H1 (cell line): ENCODE results near the gene PHF13. TPM values are rescaled to one million over a fixed set of nuclear protein-coding genes. Genes with fewer than 3 reads are reported as not detected.

Experiments
- RFX5 ChIP-seq: IDR thresholded peaks from 2 replicates; pipeline ENCODE4 v1.6.1; 2011; ENCODE audit warnings: low read depth, low read length, improper control_type of control experiment, borderline replicate concordance
- RXRA ChIP-seq: IDR thresholded peaks from 2 replicates; pipeline ENCODE4 v1.6.1; 2011; ENCODE audit warnings: low read depth, mild to moderate bottlenecking, low read length, moderate library complexity; ENCODE audit not compliant: insufficient read depth
- SRF ChIP-seq: IDR thresholded peaks from 2 replicates; pipeline ENCODE4 v1.6.1; 2011; ENCODE audit warnings: mild to moderate bottlenecking, low read depth, low read length, moderate library complexity
- YY1 ChIP-seq: IDR thresholded peaks from 2 replicates; pipeline ENCODE4 v1.6.1; 2011; ENCODE audit warnings: low read depth, mild to moderate bottlenecking, low read length
- polyA plus RNA-seq, 7 experiments: library from polyadenylated mRNA; depleted of rRNA in 3 of 7; stranded (reverse) in 5 of 7; unstranded in 2 of 7; fragments of >200 nt in 5 of 7; fragments of 200-250 nt in 2 of 7; gene quantifications; 1 replicate in 5 of 7; 2 replicates in 1 of 7; 4 replicates in 1 of 7; pipeline versions ENCODE4 v1.2.1 to v1.2.3, GENCODE V29; 2011 to 2013; ENCODE audit warnings: missing spikeins in 2 of 7, mixed read lengths in 2 of 7
- total RNA-seq: library from RNA; stranded (reverse); fragmentation: NEBNext Ultra II Directional; extraction: Animal tissue kit (Norgen Biotek cat#: 25700); gene quantifications from 2 replicates; pipeline ENCODE4 v1.2.1, GENCODE V29; 2021
- TF ChIP-seq, protein P1 (sequence below): IDR thresholded peaks from 2 replicates; pipeline ENCODE4 v1.6.1; 2012; ENCODE audit warnings: inconsistent platforms
- TF ChIP-seq, protein P2 (sequence below), 3 experiments: IDR thresholded peaks; 1 replicate in 2 of 3; 2 replicates in 1 of 3; pipeline versions ENCODE4 v1.5.1 to v1.6.1; 2011; ENCODE audit warnings: low read length in 3 of 3, mild to moderate bottlenecking in 3 of 3, inconsistent platforms in 2 of 3, low read depth in 1 of 3, moderate library complexity in 1 of 3; ENCODE audit not compliant: insufficient read depth in 1 of 3; ENCODE audit errors: control extremely low read depth in 1 of 3

PHF13 gene
- total and polyA plus RNA-seq, 2 of the 8 experiments (the other 6 are each of a cell fraction or from before 2014, with no cell fraction given): 11.7 to 39.6 TPM

- TF ChIP-seq, protein P1, sequence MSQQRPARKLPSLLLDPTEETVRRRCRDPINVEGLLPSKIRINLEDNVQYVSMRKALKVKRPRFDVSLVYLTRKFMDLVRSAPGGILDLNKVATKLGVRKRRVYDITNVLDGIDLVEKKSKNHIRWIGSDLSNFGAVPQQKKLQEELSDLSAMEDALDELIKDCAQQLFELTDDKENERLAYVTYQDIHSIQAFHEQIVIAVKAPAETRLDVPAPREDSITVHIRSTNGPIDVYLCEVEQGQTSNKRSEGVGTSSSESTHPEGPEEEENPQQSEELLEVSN: no peak
- TF ChIP-seq RFX5 (no peak), RXRA (no peak), YY1 (no peak), SRF (no peak)
- TF ChIP-seq, protein P2, sequence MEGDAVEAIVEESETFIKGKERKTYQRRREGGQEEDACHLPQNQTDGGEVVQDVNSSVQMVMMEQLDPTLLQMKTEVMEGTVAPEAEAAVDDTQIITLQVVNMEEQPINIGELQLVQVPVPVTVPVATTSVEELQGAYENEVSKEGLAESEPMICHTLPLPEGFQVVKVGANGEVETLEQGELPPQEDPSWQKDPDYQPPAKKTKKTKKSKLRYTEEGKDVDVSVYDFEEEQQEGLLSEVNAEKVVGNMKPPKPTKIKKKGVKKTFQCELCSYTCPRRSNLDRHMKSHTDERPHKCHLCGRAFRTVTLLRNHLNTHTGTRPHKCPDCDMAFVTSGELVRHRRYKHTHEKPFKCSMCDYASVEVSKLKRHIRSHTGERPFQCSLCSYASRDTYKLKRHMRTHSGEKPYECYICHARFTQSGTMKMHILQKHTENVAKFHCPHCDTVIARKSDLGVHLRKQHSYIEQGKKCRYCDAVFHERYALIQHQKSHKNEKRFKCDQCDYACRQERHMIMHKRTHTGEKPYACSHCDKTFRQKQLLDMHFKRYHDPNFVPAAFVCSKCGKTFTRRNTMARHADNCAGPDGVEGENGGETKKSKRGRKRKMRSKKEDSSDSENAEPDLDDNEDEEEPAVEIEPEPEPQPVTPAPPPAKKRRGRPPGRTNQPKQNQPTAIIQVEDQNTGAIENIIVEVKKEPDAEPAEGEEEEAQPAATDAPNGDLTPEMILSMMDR (IDR thresholded peaks at IDR 0.05; ENCODE audit: control extremely low read depth in 1 of 3, insufficient read depth in 1 of 3, low read depth in 1 of 3, low read length in 3 of 3): no peak
Observed at GRCh38 chr1:6578624-6579373, 34.7 kb upstream of the PHF13 start (continued).
